HG03378 (cell line): ENCODE measurements around the gene CACHD1.
"Not testable (repeated sequence)": the region's sequence is repeated elsewhere in the genome, so short reads cannot be mapped to it uniquely, and the experiment has no call there.

Source experiments
- ATAC-seq: cut with Tn5 transposase; IDR thresholded peaks from one replicate; pipeline ENCODE4 v1.9.1; 2021; ENCODE audit warnings: mild to moderate bottlenecking, moderate library complexity; ENCODE audit not compliant: unreplicated experiment

CACHD1 gene

GRCh38 chr1:64581135-64581842 lies 111.4 kb downstream of the CACHD1 start:
- no peak for ATAC-seq

GRCh38 chr1:64581843-64582185 lies 111.9 kb downstream of the CACHD1 start:
- no peak for ATAC-seq

- ATAC-seq: no peak
Observed at GRCh38 chr1:64584479-64584878, 114.5 kb downstream of the CACHD1 start.

GRCh38 chr1:64588876-64589275 lies 118.9 kb downstream of the CACHD1 start:
- no peak for ATAC-seq

- no peak for ATAC-seq
Observed at GRCh38 chr1:64590316-64590715, 120.4 kb downstream of the CACHD1 start.

- no peak for ATAC-seq
Observed at GRCh38 chr1:64594446-64594845, 124.5 kb downstream of the CACHD1 start.

- no peak for ATAC-seq
Observed at GRCh38 chr1:64595871-64596515, 126.1 kb downstream of the CACHD1 start.

GRCh38 chr1:64597113-64597512 lies 127.2 kb downstream of the CACHD1 start:
- no peak for ATAC-seq

GRCh38 chr1:64598100-64598571 lies 128.2 kb downstream of the CACHD1 start:
- no peak for ATAC-seq

- no peak for ATAC-seq
Observed at GRCh38 chr1:64599242-64599641, 129.3 kb downstream of the CACHD1 start.

GRCh38 chr1:64601207-64601606 lies 131.3 kb downstream of the CACHD1 start:
- ATAC-seq: no peak

GRCh38 chr1:64608005-64608650 lies 138.2 kb downstream of the CACHD1 start:
- no peak for ATAC-seq

- ATAC-seq: no peak
Observed at GRCh38 chr1:64608651-64609048, 138.7 kb downstream of the CACHD1 start.

- not testable (repeated sequence) for ATAC-seq
Observed at GRCh38 chr1:64610950-64611349, 141.0 kb downstream of the CACHD1 start.

GRCh38 chr1:64616039-64616438 lies 146.1 kb downstream of the CACHD1 start:
- no peak for ATAC-seq

- no peak for ATAC-seq
Observed at GRCh38 chr1:64623750-64624191, 153.8 kb downstream of the CACHD1 start.

GRCh38 chr1:64624218-64624713 lies 154.3 kb downstream of the CACHD1 start:
- ATAC-seq: no peak

GRCh38 chr1:64624808-64625207 lies 154.9 kb downstream of the CACHD1 start:
- no peak for ATAC-seq

- ATAC-seq: no peak
Observed at GRCh38 chr1:64630611-64631010, 160.7 kb downstream of the CACHD1 start.

- no peak for ATAC-seq
Observed at GRCh38 chr1:64631346-64632034, 161.6 kb downstream of the CACHD1 start.

GRCh38 chr1:64632936-64633335 lies 163.0 kb downstream of the CACHD1 start:
- ATAC-seq: no peak
